GM20000 (cell line): ENCODE measurements around the gene ABLIM2.

Experiments used
- DNase-seq: peaks from one replicate; pipeline ENCODE4 v3.0.0; 2012; ENCODE audit warnings: low spot score
- TF ChIP-seq, protein P1 (sequence below): IDR thresholded peaks from 2 replicates; pipeline ENCODE4 v1.5.1; 2012; ENCODE audit warnings: mild to moderate bottlenecking, control low read depth; ENCODE audit errors: extremely low read depth, missing control alignments

Gene ABLIM2

DNA sequence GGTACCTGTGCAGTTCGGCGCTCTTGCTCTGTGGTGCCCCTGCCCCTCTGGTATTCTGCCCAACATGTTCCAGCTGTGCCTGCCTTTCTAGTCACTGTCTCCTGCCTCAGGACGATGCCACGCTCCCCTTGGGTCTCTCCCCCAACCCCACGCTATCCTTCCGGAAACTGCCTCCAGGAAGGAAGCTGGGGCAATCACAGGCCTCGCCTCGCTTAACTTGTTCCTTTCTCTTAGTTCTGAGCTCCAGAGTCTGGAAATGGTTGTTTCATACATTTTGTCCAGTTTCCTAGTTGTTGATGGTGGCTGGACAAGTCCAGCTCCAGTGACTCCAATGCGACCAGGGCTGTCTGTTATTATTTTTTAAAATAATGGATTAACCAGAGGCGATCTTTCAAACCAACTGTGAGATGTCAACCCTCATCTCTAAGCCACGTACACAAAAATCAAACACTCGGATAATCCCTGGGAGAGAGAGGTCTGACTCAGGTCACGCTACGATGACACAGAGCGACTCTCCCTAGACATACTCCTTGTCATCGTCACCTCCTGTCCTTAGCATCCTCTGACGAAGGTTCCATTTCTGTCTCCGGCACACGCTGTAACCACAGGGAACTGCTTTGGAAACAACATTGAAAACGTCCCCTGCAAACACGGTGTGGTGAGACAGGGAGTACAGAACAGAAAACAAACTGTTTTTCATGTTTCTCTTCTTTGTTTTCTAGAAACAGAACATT lies 62.5 kb downstream of the ABLIM2 start:
- DNase-seq = no peak
- TF ChIP-seq, protein P1, sequence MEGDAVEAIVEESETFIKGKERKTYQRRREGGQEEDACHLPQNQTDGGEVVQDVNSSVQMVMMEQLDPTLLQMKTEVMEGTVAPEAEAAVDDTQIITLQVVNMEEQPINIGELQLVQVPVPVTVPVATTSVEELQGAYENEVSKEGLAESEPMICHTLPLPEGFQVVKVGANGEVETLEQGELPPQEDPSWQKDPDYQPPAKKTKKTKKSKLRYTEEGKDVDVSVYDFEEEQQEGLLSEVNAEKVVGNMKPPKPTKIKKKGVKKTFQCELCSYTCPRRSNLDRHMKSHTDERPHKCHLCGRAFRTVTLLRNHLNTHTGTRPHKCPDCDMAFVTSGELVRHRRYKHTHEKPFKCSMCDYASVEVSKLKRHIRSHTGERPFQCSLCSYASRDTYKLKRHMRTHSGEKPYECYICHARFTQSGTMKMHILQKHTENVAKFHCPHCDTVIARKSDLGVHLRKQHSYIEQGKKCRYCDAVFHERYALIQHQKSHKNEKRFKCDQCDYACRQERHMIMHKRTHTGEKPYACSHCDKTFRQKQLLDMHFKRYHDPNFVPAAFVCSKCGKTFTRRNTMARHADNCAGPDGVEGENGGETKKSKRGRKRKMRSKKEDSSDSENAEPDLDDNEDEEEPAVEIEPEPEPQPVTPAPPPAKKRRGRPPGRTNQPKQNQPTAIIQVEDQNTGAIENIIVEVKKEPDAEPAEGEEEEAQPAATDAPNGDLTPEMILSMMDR = no peak

- TF ChIP-seq, protein P1 = no peak
- DNase-seq = no peak
Measured at GRCh38 chr4:8093587-8094274, 64.9 kb downstream of the ABLIM2 start.

DNA sequence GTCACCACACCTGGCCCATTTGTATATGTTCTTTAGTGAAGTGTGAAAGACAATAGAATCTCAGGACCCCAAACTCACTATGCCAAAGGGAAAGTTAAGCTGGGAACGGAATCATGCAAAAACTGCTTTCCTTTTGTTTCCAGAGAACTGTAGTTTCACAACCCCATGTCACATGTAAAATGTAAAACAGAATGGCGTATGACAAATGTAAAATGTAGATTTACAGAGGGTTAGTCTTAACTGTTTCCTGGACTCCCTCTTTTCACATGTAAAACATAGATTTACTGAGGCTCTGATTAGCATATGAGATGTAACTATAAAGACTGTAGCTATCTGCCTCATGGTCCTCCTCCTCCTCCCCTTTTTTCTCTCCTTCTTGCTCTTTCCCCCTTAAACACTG lies 66.3 kb downstream of the ABLIM2 start:
- DNase-seq = no peak
- TF ChIP-seq, protein P1 = no peak

GRCh38 chr4:8090744-8091301 lies 67.8 kb downstream of the ABLIM2 start:
- no peak for DNase-seq
- TF ChIP-seq, protein P1 = no peak

DNA sequence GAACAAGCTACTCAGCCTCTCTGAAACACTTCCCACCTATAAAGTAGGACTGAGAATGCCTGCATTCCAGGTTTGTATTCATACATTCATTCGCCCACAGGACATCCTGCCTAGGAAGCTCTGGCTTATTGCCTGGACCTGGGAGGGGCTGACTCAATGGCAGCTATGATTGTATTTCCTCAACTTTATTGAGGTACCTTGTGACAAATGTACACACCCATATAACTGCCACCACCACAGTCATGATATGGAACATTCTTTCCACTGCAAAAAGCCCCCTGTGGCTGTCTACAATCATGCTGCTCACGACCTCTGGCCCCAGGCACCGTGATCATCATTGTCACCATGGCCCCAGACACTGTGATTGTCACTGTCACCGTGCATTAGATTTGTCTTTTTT lies 68.3 kb downstream of the ABLIM2 start:
- no peak for DNase-seq
- TF ChIP-seq, protein P1 = no peak

DNA sequence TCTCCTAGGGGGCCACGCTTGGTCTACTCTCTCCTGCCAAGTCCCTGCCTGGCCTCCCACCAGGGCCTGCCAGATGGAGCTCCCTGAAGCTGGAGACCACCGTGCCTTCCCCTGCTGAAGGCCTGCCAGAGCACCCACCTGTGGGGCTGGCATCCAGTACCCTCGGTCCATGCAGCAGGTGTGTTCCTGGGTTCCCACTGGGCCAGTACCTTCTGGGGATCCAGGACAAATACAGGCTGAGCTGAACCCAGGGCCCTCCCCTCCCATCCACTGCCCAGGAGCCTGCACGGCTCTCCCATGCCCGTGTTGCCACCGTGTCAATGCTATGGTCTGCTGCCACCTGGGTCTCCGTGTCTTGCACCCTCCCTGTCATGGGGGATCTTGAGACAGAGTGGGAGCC lies 68.8 kb downstream of the ABLIM2 start:
- TF ChIP-seq, protein P1 = no peak

GRCh38 chr4:8088966-8089491 lies 69.6 kb downstream of the ABLIM2 start:
- TF ChIP-seq, protein P1 = no peak
- DNase-seq = no peak

More for the DNA sequence above, 68.8 kb downstream of the ABLIM2 start:
- DNase-seq = no peak
